IPS-18a (cell line): ENCODE data around the gene PRR18.

Source experiments
- H3K27ac ChIP-seq: one replicate; pipeline ENCODE4 v1.5.1; 2013; ENCODE audit warnings: low read length
- H3K27me3 ChIP-seq: one replicate; pipeline ENCODE4 v1.6.1; 2013; ENCODE audit warnings: mild to moderate bottlenecking, low read length; ENCODE audit not compliant: control insufficient read depth, insufficient read depth
- H3K36me3 ChIP-seq: one replicate; pipeline ENCODE4 v1.6.1; 2013; ENCODE audit warnings: low read depth, low read length; ENCODE audit not compliant: control insufficient read depth
- H3K4me1 ChIP-seq: one replicate; pipeline ENCODE4 v1.6.1; 2013; ENCODE audit warnings: low read depth, low read length; ENCODE audit not compliant: control insufficient read depth
- H3K4me3 ChIP-seq: one replicate; pipeline ENCODE4 v1.5.1; 2013; ENCODE audit warnings: low read length
- H3K9ac ChIP-seq: one replicate; pipeline ENCODE4 v1.6.1; 2013; ENCODE audit warnings: mild to moderate bottlenecking, low read length, moderate library complexity
- H3K9me3 ChIP-seq: one replicate; pipeline ENCODE4 v1.6.1; 2013; ENCODE audit warnings: low read depth, low read length; ENCODE audit not compliant: control insufficient read depth

Gene PRR18

DNA sequence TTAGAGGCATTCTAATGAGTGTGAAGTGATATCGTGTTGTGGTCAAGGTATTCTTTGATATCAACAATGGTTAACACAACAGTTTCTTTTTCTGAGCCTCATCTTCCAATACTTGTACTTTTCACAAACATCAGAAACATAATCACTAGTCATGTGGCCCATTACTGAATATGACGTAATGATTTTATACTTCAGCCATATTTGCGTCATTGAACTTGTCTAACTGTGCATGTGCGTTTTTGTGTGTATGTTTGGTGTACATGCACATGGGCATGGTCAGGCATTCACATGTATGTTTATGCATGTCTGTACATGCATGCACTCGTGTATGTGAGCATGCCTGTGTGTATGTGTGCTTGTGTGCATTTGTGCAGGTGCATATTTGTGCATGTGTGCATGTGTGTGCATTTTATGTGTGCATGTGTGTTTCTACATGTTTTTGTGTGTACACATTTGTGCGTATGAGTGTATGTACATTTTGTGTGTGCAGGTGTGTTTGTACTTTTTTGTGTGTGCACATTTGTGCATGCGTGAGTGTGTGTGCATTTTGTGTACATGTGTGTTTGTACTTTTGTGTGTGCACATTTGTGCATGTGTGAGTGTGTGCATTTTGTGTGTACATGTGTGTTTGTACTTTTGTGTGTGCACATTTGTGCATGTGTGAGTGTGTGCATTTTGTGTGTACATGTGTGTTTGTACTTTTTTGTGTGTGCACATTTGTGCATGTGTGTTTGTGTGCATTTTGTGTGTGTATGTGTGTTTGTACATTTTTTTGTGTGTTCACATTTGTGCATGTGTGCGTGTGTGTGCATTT, 29.4 kb downstream of the PRR18 start:
- Histone ChIP-seq H3K4me3 (no peak overlapping the region), H3K36me3 (no peaks in the 10 kb centered on the region), H3K27me3 (peaks cover 10% of the 10 kb centered on the region), H3K4me1 (no peaks in the 10 kb centered on the region), H3K9me3 (no peaks in the 10 kb centered on the region), H3K9ac (no peak overlapping the region), H3K27ac (no peak overlapping the region)

DNA sequence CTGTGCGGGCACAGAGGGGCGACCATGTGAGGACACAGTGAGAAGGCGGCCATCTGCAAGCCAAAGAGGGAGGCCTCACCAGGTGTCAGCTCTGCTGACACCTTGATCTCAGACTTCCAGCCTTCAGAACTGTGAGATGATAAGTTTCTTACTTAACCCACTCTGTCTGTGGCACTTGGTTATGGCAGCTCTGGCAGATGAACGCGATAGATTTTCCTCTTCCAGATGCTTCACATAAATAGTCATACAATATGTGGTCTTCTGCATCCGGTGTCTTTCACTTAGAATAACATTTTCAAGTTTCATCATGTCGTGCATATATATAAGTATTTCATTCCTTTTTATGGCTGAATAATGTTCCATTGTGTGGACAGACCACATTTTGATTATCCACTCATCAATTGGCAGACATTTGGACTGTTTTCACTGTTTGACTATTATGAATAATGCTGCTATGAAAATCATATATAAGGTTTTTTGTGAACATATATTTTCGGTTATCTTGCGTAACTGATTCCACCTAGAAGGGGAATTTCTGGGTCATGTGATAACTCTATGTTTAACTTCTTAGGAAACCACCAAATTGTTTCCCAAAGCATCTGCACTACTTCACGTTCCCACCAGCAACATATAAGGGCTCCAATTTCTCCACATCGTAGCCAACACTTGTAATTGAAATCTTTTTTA, 30.2 kb downstream of the PRR18 start:
- no peaks in the 10 kb centered on the region for H3K36me3 ChIP-seq
- no peak overlapping the region for H3K4me3 ChIP-seq
- H3K4me1 ChIP-seq = no peaks in the 10 kb centered on the region
- H3K27ac ChIP-seq = no peak overlapping the region
- H3K9ac ChIP-seq = no peak overlapping the region
- H3K9me3 ChIP-seq = no peaks in the 10 kb centered on the region
- peaks cover 10% of the 10 kb centered on the region for H3K27me3 ChIP-seq

DNA sequence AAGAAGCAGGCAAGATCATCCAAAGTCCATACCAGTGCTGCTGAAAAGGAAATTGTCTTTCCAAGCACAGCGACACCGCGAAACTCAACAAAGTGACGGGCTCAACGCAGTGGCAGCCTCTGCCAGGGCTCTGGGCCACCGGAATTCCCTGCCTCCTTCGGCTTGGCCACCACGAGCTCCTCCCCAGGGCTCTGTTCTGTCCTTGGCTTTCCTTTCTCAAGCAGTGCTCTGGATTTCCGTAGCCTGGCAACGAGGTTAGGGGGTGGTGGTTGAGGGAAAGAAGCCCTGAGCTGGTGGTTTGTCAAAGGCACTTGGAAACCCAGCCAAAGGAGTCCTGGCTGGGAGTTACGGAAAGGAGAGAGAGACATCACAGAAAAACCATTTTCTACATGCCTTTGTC, 31.2 kb downstream of the PRR18 start:
- Histone ChIP-seq H3K27ac (no peak overlapping the region), H3K4me3 (no peak overlapping the region), H3K4me1 (no peaks in the 10 kb centered on the region), H3K9me3 (no peaks in the 10 kb centered on the region), H3K9ac (no peak overlapping the region), H3K27me3 (peaks cover 10% of the 10 kb centered on the region), H3K36me3 (no peaks in the 10 kb centered on the region)

DNA sequence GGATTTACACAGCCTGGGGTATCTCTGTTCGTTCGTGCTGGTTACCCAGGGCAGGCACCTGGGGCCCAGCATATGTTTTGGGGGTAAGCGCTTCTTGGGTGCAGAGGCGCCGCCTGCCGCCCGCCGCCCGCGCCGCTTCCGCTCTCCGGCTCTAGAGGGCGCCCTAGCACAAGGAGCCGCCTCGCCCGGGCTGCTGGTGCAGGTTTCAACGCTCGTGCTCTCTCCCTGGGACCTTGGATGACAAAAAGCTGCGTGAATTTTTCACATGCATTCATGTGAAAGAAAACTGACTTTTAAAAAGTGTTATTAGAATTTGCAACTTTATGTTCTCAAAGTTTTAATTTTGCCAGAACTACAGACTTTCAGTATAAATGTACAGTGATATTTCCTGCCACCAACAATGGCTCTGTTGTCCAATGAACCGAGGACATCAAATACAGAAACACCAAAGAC, 32.5 kb downstream of the PRR18 start:
- Histone ChIP-seq H3K27me3 (peaks cover 10% of the 10 kb centered on the region), H3K9me3 (no peaks in the 10 kb centered on the region), H3K4me3 (no peak overlapping the region), H3K4me1 (no peaks in the 10 kb centered on the region), H3K9ac (no peak overlapping the region), H3K36me3 (no peaks in the 10 kb centered on the region), H3K27ac (no peak overlapping the region)

DNA sequence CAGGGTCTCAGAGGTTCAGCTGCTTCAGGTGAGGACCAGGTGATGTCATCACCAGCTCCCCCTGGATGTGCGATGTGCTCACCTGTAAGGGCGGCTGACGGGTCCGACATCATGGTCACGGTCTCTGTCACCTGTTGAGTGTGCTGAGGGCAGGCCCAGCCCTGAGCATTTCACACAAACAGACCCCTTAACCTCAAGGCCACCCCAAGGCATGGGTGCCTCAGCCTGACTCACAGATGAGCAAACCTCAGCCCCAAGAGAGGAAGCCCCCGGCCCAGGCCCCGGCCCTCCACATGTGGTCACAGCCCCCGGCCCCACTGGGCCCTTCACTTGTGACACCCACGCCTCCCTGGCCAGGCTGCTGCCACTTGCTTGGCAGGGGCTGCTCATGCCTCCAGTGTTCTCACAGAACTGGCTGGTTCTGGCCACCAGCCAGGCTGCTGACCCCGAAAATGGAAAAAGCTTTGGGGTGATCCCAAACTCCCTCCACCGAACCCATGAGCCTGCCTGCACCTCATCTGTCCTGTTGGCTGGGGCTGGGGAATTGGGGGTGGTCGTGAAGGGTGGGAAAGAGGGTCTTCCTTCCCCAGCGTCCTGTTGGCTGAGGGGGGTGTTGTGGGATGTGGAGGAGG, 33.3 kb downstream of the PRR18 start:
- H3K27ac ChIP-seq = no peak overlapping the region
- H3K36me3 ChIP-seq = no peaks in the 10 kb centered on the region
- no peaks in the 10 kb centered on the region for H3K4me1 ChIP-seq
- H3K27me3 ChIP-seq = peaks cover 12% of the 10 kb centered on the region
- H3K9ac ChIP-seq = no peak overlapping the region
- H3K9me3 ChIP-seq = no peaks in the 10 kb centered on the region
- no peak overlapping the region for H3K4me3 ChIP-seq

DNA sequence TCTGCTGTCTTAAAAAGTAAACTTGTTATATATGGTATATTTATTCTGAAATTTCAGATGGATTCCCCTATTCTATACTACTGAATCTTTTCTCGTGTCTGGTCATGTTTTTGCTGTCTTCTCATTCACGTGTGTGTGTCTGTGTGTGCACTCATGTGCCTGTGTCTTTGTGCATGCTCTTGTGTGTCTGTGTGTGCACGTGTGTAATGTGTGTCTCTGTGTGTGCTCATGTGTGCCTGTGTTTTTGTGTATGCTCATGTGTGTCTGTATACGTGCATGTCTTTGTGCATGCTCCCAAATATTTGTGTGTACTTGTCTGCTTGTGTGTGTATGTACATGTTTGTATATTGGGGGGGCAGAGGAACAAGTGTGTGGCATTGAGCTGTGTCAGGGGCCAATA, 34.0 kb downstream of the PRR18 start:
- H3K27me3 ChIP-seq = peaks cover 19% of the 10 kb centered on the region
- no peaks in the 10 kb centered on the region for H3K4me1 ChIP-seq
- no peak overlapping the region for H3K9ac ChIP-seq
- H3K27ac ChIP-seq = no peak overlapping the region
- H3K36me3 ChIP-seq = no peaks in the 10 kb centered on the region
- H3K9me3 ChIP-seq = no peaks in the 10 kb centered on the region
- H3K4me3 ChIP-seq = no peak overlapping the region

DNA sequence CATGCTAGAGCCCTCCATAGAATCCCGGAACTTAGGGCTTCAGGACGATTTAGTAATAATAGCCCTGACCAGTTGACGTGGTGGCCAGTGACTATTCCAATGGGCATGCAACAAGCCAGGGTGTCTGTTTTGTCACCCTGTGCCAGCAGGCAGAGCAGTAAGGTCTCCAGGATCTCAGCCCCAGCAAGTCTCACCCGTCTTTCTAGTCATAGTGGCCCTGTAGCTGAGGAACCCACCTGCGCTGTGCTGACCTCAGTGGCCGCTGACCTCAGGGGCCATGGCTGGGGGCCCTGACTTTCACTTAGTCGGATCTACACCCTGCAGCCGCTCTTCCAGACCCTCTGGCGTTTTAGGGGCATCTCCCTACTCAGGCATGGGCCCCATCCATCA, 36.8 kb downstream of the PRR18 start:
- H3K9ac ChIP-seq = no peak overlapping the region
- H3K4me3 ChIP-seq = no peak overlapping the region
- H3K36me3 ChIP-seq = no peaks in the 10 kb centered on the region
- H3K4me1 ChIP-seq = peaks cover 11% of the 10 kb centered on the region
- H3K27me3 ChIP-seq = peaks cover 40% of the 10 kb centered on the region
- no peak overlapping the region for H3K27ac ChIP-seq
- H3K9me3 ChIP-seq = no peaks in the 10 kb centered on the region

DNA sequence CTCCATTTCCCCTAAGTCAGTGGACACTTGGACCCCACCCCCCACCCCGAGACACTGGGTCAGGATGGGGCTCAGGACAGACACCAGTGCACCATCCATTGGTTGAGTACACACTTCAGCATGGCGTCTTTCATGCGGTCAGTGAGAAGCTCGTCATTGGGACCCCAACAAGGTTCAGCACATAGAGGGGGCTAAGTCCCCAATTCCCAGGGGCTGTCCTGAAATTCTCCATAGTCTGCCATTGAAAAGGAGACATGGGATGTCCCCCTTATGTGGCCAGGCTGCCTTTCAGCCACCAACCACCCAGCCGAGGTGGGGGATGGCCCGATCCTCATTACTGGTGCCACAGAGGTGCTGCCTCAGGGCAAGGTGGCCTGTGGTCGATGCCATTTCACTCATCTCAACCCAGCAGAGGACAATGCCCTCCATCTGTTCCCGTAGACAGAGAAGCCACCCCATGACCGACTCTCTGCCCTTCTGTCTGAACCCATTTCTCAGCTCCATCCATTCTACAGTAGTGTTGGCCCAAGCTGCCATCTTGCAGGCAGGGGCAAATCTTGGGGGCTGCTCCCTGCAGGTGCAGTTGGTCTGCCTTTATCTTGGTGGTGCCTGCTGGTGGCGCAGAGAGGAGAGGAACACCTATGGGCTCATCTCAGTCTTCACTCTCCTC, 37.4 kb downstream of the PRR18 start:
- H3K27ac ChIP-seq = no peak overlapping the region
- peaks cover 34% of the 10 kb centered on the region for H3K27me3 ChIP-seq
- no peak overlapping the region for H3K4me3 ChIP-seq
- H3K9me3 ChIP-seq = no peaks in the 10 kb centered on the region
- H3K9ac ChIP-seq = no peak overlapping the region
- H3K4me1 ChIP-seq = peaks cover 11% of the 10 kb centered on the region
- no peaks in the 10 kb centered on the region for H3K36me3 ChIP-seq

DNA sequence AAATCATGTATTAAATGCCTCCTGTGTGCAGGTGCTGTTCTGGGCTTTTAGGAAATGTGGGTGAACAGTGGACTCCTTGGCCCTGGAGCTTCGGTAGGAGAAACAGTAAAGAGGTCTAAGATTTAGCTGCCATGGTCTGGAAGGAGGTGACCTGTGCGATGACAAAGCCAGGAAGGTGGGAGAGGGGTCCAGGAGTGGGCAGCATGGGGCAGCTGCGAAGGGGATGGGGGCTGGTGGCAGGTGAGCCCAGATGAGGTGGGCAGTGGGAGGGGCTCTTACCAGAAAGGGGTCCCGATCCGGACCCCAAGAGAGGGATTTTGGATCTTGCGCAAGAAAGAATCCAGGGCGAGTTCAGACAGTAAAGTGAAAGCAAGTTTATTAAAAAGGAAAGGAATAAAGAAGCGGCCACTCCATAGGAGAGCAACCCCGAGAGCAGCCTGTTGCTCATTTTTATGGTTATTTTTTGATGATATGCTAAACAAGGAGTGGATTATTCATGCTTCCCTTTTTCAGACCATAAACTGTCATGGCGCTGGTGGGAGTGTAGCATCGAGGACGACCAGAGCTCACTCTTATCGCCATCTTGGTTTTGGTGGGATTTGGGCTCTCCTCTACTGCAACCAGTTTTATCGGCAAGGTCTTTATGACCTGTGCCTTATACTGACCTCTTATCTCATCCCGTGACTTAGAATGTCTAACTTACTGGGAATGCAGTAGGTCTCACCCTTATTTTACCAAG, 38.7 kb downstream of the PRR18 start:
- Histone ChIP-seq H3K4me1 (peaks cover 11% of the 10 kb centered on the region), H3K27ac (no peak overlapping the region), H3K4me3 (no peak overlapping the region), H3K9ac (no peak overlapping the region), H3K9me3 (no peaks in the 10 kb centered on the region), H3K36me3 (no peaks in the 10 kb centered on the region), H3K27me3 (peaks cover 33% of the 10 kb centered on the region)

DNA sequence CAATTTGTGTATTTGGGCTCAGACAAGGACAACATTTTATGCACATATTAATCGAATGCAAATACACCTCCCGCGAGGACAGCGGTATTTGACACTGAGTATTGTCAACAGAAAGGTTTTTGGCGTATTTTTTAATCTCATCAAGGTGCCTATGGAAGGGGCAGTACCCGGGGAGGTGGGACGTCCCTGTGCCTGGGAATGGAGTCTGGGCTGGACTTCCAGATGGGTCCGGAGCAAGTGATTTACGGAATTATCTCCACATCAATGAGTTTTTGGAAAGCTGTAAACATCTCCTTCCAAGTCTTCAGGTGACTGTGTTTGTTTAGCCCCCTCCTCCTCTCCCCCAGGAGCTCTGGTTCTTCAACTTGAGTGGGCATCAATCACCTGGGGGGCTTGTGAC, 39.8 kb downstream of the PRR18 start:
- H3K4me3 ChIP-seq = peak overlapping the region; percentile 39
- H3K36me3 ChIP-seq = no peaks in the 10 kb centered on the region
- H3K9ac ChIP-seq = no peak overlapping the region
- H3K9me3 ChIP-seq = no peaks in the 10 kb centered on the region
- H3K27ac ChIP-seq = no peak overlapping the region
- H3K27me3 ChIP-seq = peaks cover 33% of the 10 kb centered on the region
- peaks cover 11% of the 10 kb centered on the region for H3K4me1 ChIP-seq

DNA sequence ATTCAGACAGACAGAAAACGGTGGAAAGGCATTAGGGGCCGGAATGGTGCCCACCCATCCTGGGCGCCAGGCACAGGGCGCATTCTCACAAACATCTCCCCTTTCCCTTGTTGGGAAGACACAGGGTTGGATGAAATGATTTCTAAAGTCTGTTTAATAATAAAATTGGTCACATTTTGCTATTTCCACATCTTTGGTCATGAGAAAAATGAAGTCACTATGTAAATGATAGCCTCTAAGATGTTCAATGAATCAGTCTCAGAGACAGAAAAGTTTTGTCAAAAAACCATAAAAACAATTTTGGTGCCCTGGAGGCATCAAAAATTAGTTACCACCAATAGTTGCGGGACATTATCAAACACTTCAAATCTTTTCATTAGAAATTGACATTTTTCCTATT, 40.7 kb downstream of the PRR18 start:
- Histone ChIP-seq H3K27ac (no peak overlapping the region), H3K27me3 (peaks cover 33% of the 10 kb centered on the region), H3K4me3 (peak overlapping the region; percentile 39), H3K9me3 (no peaks in the 10 kb centered on the region), H3K36me3 (no peaks in the 10 kb centered on the region), H3K4me1 (peaks cover 11% of the 10 kb centered on the region), H3K9ac (no peak overlapping the region)
